PFSK-1 (cell line): ENCODE results near the gene C2orf76.

Source experiments
- POLR2AphosphoS5 ChIP-seq: IDR thresholded peaks from 2 replicates; pipeline ENCODE4 v1.6.1; 2012; ENCODE audit warnings: low read depth, mild to moderate bottlenecking, control low read depth, low read length, moderate library complexity
- REST ChIP-seq, 2 experiments: IDR thresholded peaks; 2 replicates each; pipeline versions ENCODE4 v1.6.1 to v1.8.0; 2011 to 2012; ENCODE audit warnings: low read depth in 2 of 2, low read length in 2 of 2, control low read depth in 1 of 2, inconsistent platforms in 1 of 2, mild to moderate bottlenecking in 1 of 2, moderate library complexity in 1 of 2; ENCODE audit not compliant: insufficient read depth in 1 of 2
- SIN3A ChIP-seq: IDR thresholded peaks from 2 replicates; pipeline ENCODE4 v1.6.1; 2012; ENCODE audit warnings: mild to moderate bottlenecking, low read length, moderate library complexity, borderline replicate concordance; ENCODE audit not compliant: insufficient read depth

- TF ChIP-seq REST (IDR thresholded peaks at IDR 0.05; ENCODE audit: insufficient read depth in 1 of 2, low read depth in 2 of 2, low read length in 2 of 2) (no peak), SIN3A (no peak), POLR2AphosphoS5 (no peak)
These were observed 41.9 kb downstream of the C2orf76 start for GRCh38 chr2:119324685-119325270.
